Loucy (cell line): ENCODE data around the gene NHSL1.

Experiments
- H2AFZ ChIP-seq: fragments of 200-600 bp; sonication (generic); 2 replicates; pipeline ENCODE4 v1.6.0; 2016; ENCODE audit warnings: antibody characterized with exemption, mild to moderate bottlenecking, low read length, moderate library complexity
- H3F3A ChIP-seq: fragments of 200-600 bp; 2 replicates; pipeline ENCODE4 v1.6.0; 2016; ENCODE audit warnings: antibody characterized with exemption, low read depth, mild to moderate bottlenecking
- H3K27me3 ChIP-seq: fragments of 200-600 bp; sonication (generic); 2 replicates; pipeline ENCODE4 v1.6.1; 2014; ENCODE audit warnings: low read length, mild to moderate bottlenecking; ENCODE audit not compliant: insufficient read depth, poor library complexity, severe bottlenecking
- H3K36me3 ChIP-seq: fragments of 200-600 bp; sonication (generic); 2 replicates; pipeline ENCODE4 v1.6.1; 2016; ENCODE audit warnings: low read length; ENCODE audit not compliant: insufficient read depth
- H3K4me1 ChIP-seq: fragments of 200-600 bp; sonication (generic); 2 replicates; pipeline ENCODE4 v1.5.1; 2014; ENCODE audit warnings: low read length, mild to moderate bottlenecking; ENCODE audit not compliant: insufficient read depth, poor library complexity, severe bottlenecking
- H3K4me2 ChIP-seq: fragments of 200-600 bp; sonication (generic); 2 replicates; pipeline ENCODE4 v1.6.0; 2014; ENCODE audit warnings: antibody characterized with exemption, low read length, low read depth, mild to moderate bottlenecking; ENCODE audit not compliant: poor library complexity, severe bottlenecking
- H3K4me3 ChIP-seq: fragments of 200-600 bp; sonication (generic); 2 replicates; pipeline ENCODE4 v1.5.1; 2014; ENCODE audit warnings: low read length, mild to moderate bottlenecking, mixed read lengths; ENCODE audit not compliant: poor library complexity, severe bottlenecking
- H3K79me2 ChIP-seq: fragments of 200-600 bp; sonication (generic); 2 replicates; pipeline ENCODE4 v1.6.1; 2014; ENCODE audit warnings: low read length; ENCODE audit not compliant: insufficient read depth
- H3K9ac ChIP-seq: fragments of 200-600 bp; sonication (generic); 2 replicates; pipeline ENCODE4 v1.6.0; 2014; ENCODE audit warnings: mild to moderate bottlenecking, low read depth, low read length, moderate library complexity; ENCODE audit not compliant: poor library complexity, severe bottlenecking
- H3K9me2 ChIP-seq: fragments of 200-600 bp; sonication (generic); replicated peaks from 2 replicates; pipeline ENCODE4 v1.6.1; 2016; ENCODE audit warnings: low read depth, low read length, mixed read lengths
- H3K9me3 ChIP-seq: fragments of 200-600 bp; sonication (generic); 2 replicates; pipeline ENCODE4 v1.6.1; 2014; ENCODE audit warnings: mild to moderate bottlenecking, antibody characterized with exemption, low read length, low read depth; ENCODE audit not compliant: insufficient read depth
- H4K20me1 ChIP-seq: fragments of 200-600 bp; sonication (generic); 2 replicates; pipeline ENCODE4 v1.6.0; 2014; ENCODE audit warnings: antibody characterized with exemption, low read length, mild to moderate bottlenecking; ENCODE audit not compliant: insufficient read depth, poor library complexity, severe bottlenecking
- EZH2phosphoT487 ChIP-seq: fragments of 200-600 bp; IDR thresholded peaks from 2 replicates; pipeline ENCODE4 v1.6.1; 2018; ENCODE audit warnings: antibody characterized with exemption, mild to moderate bottlenecking, moderate library complexity, borderline replicate concordance
- TF ChIP-seq, protein P1 (sequence below): fragments of 200-600 bp; sonication (generic); conservative IDR thresholded peaks from 2 replicates; pipeline ENCODE4 v1.5.1; 2014; ENCODE audit warnings: mild to moderate bottlenecking, antibody characterized with exemption, low read length

The NHSL1 gene

DNA sequence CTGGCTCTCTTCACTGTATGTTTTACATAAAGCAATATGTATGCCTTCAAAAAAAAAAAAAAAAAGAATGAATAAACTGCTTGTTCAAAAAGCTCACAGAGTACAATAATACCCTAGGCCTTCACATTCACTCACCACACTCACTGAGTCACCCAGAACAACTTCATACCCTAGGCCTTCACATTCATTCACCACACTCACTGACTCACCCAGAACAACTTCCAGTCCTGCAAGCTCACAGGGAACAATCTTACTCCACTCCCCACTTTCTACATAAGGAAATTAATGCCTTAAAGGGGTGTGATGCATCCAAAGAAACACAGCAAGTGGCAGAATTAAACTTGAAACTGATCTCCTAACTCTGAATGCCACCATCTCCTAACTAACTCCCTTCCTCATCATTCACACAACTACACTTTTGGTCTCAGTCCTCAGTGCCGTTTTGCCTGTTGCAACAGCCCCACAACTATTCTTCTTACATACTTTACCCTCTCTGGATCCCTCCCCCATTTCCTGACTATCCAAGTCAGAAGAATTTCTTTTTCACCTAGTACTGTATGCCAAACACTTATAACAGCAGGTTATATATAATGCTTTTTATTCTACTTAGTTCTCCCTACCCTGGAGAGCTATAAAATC is 34.2 kb downstream of the NHSL1 start:
- no peak overlapping the region for H2AFZ ChIP-seq
- H3K4me3 ChIP-seq: no peak overlapping the region
- H3K9ac ChIP-seq: no peak overlapping the region
- TF ChIP-seq, protein P1, sequence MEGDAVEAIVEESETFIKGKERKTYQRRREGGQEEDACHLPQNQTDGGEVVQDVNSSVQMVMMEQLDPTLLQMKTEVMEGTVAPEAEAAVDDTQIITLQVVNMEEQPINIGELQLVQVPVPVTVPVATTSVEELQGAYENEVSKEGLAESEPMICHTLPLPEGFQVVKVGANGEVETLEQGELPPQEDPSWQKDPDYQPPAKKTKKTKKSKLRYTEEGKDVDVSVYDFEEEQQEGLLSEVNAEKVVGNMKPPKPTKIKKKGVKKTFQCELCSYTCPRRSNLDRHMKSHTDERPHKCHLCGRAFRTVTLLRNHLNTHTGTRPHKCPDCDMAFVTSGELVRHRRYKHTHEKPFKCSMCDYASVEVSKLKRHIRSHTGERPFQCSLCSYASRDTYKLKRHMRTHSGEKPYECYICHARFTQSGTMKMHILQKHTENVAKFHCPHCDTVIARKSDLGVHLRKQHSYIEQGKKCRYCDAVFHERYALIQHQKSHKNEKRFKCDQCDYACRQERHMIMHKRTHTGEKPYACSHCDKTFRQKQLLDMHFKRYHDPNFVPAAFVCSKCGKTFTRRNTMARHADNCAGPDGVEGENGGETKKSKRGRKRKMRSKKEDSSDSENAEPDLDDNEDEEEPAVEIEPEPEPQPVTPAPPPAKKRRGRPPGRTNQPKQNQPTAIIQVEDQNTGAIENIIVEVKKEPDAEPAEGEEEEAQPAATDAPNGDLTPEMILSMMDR: no peak
- TF ChIP-seq EZH2phosphoT487: no peak
- H3F3A ChIP-seq: no peaks in the 10 kb centered on the region
- H3K27me3 ChIP-seq: no peaks in the 10 kb centered on the region
- no peaks in the 10 kb centered on the region for H3K9me3 ChIP-seq
- H3K4me2 ChIP-seq: no peak overlapping the region
- no peaks in the 10 kb centered on the region for H3K9me2 ChIP-seq
- H3K36me3 ChIP-seq: no peaks in the 10 kb centered on the region
- no peaks in the 10 kb centered on the region for H3K4me1 ChIP-seq
- no peaks in the 10 kb centered on the region for H4K20me1 ChIP-seq
- H3K79me2 ChIP-seq: no peaks in the 10 kb centered on the region

DNA sequence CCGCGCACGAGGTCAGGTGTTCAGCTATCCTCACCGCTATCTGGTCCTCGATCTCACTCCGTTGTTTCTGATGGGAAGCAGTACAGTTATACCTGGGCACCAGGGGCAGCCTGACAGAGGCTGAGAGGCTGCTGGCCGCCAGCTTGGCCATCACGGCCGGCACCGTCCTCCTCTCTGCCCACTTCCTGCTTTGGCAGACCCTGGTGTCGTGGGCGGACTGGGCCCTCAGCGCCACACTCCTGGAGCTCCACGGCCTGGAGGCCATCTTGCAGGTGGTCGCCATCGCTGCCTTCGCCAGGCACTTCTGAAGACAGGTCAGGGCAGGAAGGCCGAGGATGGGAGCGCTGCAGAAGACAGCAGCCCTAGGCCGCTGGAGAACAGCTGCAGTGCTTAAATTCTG is 35.2 kb downstream of the NHSL1 start:
- no peaks in the 10 kb centered on the region for H3K36me3 ChIP-seq
- H4K20me1 ChIP-seq: no peaks in the 10 kb centered on the region
- no peaks in the 10 kb centered on the region for H3K4me1 ChIP-seq
- no peaks in the 10 kb centered on the region for H3K79me2 ChIP-seq
- TF ChIP-seq, protein P1: no peak
- TF ChIP-seq EZH2phosphoT487: no peak
- no peaks in the 10 kb centered on the region for H3K9me2 ChIP-seq
- H3K27me3 ChIP-seq: no peaks in the 10 kb centered on the region
- no peak overlapping the region for H3K4me3 ChIP-seq
- no peaks in the 10 kb centered on the region for H3K9me3 ChIP-seq
- no peaks in the 10 kb centered on the region for H3F3A ChIP-seq
- H3K4me2 ChIP-seq: no peak overlapping the region
- no peak overlapping the region for H3K9ac ChIP-seq
- no peak overlapping the region for H2AFZ ChIP-seq

DNA sequence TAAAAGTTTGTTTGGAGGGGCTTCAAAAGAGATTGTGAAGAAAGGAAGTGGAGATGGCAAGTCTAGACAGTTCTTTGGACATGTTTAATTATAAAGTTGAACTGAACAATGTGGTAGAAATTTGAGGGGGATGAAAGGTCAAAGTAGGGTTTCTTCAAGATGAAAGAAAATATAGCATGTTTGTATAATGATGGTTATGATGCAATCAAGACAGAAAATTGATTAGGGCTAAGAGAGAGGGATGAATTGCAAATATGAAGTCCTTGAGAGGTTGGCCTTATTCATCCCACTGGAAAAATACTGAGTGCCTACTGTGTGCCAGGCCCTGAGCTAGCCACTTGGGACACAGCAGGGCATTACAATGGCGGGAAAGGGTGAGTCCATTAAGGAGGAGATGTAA is 37.6 kb downstream of the NHSL1 start:
- Histone ChIP-seq H3K27me3 (no peaks in the 10 kb centered on the region), H3K9ac (no peak overlapping the region), H2AFZ (no peak overlapping the region), H3K4me3 (no peak overlapping the region), H4K20me1 (no peaks in the 10 kb centered on the region), H3K79me2 (no peaks in the 10 kb centered on the region), H3K9me3 (no peaks in the 10 kb centered on the region), H3K4me2 (no peak overlapping the region), H3F3A (no peaks in the 10 kb centered on the region), H3K4me1 (peaks cover 1% of the 10 kb centered on the region), H3K9me2 (no peaks in the 10 kb centered on the region), H3K36me3 (no peaks in the 10 kb centered on the region)
- TF ChIP-seq EZH2phosphoT487: no peak
- TF ChIP-seq, protein P1: no peak
